Endothelial cell of umbilical vein (primary cell): ENCODE measurements around the gene PTRH1.

Experiments used
- EZH2 ChIP-seq: IDR thresholded peaks from 2 replicates; pipeline ENCODE4 v1.6.1; 2012; ENCODE audit warnings: borderline replicate concordance, low read depth, mild to moderate bottlenecking, moderate library complexity, low read length, inconsistent platforms; ENCODE audit not compliant: severe bottlenecking
- JUN ChIP-seq: IDR thresholded peaks from 2 replicates; pipeline ENCODE4 v1.6.1; 2011; ENCODE audit warnings: borderline replicate concordance, low read depth; ENCODE audit not compliant: insufficient read length, insufficient read depth
- POLR2A ChIP-seq: IDR thresholded peaks from 2 replicates; pipeline ENCODE4 v1.6.1; 2012; ENCODE audit warnings: low read depth, mild to moderate bottlenecking, control low read depth, low read length
- TF ChIP-seq, protein P1 (sequence below), 2 donors: IDR thresholded peaks; 1 replicate in 1 of 2; 2 replicates in 1 of 2; pipeline ENCODE4 v1.5.1; 2011; ENCODE audit warnings: low read length in 2 of 2, mild to moderate bottlenecking in 2 of 2, moderate library complexity in 2 of 2, control low read depth in 1 of 2, inconsistent platforms in 1 of 2, low read depth in 1 of 2; ENCODE audit not compliant: insufficient read depth in 1 of 2; ENCODE audit errors: extremely low read depth in 1 of 2

DNA sequence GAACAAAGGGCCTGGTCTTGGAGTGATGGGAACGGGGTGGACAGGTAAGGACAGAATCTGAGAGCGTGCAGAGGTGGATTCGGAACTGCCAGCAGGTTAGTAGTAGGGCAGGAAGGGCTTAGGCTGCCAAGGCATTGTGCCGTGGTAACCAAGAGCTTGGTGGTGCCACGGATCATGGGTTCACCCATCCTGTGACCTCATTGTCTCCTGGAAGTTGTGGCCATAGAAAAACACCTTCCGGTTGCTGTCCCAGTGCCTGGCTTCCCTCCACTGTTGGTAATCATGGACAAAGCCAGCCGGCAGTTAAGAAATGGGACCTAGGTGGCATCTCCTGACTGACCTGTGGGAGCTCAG is 51.2 kb downstream of the PTRH1 start:
- no peak for TF ChIP-seq POLR2A
- TF ChIP-seq, protein P1, sequence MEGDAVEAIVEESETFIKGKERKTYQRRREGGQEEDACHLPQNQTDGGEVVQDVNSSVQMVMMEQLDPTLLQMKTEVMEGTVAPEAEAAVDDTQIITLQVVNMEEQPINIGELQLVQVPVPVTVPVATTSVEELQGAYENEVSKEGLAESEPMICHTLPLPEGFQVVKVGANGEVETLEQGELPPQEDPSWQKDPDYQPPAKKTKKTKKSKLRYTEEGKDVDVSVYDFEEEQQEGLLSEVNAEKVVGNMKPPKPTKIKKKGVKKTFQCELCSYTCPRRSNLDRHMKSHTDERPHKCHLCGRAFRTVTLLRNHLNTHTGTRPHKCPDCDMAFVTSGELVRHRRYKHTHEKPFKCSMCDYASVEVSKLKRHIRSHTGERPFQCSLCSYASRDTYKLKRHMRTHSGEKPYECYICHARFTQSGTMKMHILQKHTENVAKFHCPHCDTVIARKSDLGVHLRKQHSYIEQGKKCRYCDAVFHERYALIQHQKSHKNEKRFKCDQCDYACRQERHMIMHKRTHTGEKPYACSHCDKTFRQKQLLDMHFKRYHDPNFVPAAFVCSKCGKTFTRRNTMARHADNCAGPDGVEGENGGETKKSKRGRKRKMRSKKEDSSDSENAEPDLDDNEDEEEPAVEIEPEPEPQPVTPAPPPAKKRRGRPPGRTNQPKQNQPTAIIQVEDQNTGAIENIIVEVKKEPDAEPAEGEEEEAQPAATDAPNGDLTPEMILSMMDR (IDR thresholded peaks at IDR 0.05; ENCODE audit: extremely low read depth in 1 of 2, insufficient read depth in 1 of 2, low read depth in 1 of 2, low read length in 2 of 2) = no peak
- TF ChIP-seq EZH2 = no peak
- TF ChIP-seq JUN = no peak
